ENCODE measurements around the gene PDE6A.

The PDE6A gene

GRCh38 chr5:149982505-149982904, 37.9 kb upstream of the PDE6A start:
- Histone ChIP-seq H3K9me3 (ENCODE audit: insufficient read depth, low read length) (no peaks in the 10 kb centered on the region), H3K9ac (ENCODE audit: low read length) (no peak overlapping the region), H4K20me1 (ENCODE audit: insufficient read depth, low read length) (no peaks in the 10 kb centered on the region), H3K27ac (ENCODE audit: low read length) (no peak overlapping the region), H3K4me3 (ENCODE audit: low read length) (no peak overlapping the region), H3K36me3 (replicated peaks; ENCODE audit: low read depth, low read length) (no peaks in the 10 kb centered on the region), H3K4me1 (ENCODE audit: low read length) (no peaks in the 10 kb centered on the region), H3K4me2 (ENCODE audit: low read length) (no peak overlapping the region), H2AFZ (ENCODE audit: low read depth, low read length) (no peak overlapping the region), H3K79me2 (ENCODE audit: low read length) (no peaks in the 10 kb centered on the region), H3K27me3 (ENCODE audit: low read depth, low read length) (no peaks in the 10 kb centered on the region)
- TF ChIP-seq, protein P1, sequence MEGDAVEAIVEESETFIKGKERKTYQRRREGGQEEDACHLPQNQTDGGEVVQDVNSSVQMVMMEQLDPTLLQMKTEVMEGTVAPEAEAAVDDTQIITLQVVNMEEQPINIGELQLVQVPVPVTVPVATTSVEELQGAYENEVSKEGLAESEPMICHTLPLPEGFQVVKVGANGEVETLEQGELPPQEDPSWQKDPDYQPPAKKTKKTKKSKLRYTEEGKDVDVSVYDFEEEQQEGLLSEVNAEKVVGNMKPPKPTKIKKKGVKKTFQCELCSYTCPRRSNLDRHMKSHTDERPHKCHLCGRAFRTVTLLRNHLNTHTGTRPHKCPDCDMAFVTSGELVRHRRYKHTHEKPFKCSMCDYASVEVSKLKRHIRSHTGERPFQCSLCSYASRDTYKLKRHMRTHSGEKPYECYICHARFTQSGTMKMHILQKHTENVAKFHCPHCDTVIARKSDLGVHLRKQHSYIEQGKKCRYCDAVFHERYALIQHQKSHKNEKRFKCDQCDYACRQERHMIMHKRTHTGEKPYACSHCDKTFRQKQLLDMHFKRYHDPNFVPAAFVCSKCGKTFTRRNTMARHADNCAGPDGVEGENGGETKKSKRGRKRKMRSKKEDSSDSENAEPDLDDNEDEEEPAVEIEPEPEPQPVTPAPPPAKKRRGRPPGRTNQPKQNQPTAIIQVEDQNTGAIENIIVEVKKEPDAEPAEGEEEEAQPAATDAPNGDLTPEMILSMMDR (IDR thresholded peaks at IDR 0.05; ENCODE audit: low read depth, low read length): no peak
- TF ChIP-seq EZH2phosphoT487 (IDR thresholded peaks at IDR 0.05; ENCODE audit: low read depth): no peak

DNA sequence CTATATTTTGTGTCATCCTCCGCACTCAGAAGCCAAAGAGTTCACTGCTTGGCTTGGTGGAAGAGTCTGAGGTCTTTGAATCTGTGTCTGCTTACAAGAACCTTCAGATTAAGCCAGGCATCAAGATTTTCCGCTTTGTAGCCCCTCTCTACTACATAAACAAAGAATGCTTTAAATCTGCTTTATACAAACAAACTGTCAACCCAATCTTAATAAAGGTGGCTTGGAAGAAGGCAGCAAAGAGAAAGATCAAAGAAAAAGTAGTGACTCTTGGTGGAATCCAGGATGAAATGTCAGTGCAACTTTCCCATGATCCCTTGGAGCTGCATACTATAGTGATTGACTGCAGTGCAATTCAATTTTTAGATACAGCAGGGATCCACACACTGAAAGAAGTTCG, 36.6 kb upstream of the PDE6A start:
- H3K79me2 ChIP-seq (ENCODE audit: low read length): no peaks in the 10 kb centered on the region
- no peaks in the 10 kb centered on the region for H4K20me1 ChIP-seq (ENCODE audit: insufficient read depth, low read length)
- no peaks in the 10 kb centered on the region for H3K9me3 ChIP-seq (ENCODE audit: insufficient read depth, low read length)
- no peak overlapping the region for H3K4me2 ChIP-seq (ENCODE audit: low read length)
- no peaks in the 10 kb centered on the region for H3K4me1 ChIP-seq (ENCODE audit: low read length)
- no peaks in the 10 kb centered on the region for H3K27me3 ChIP-seq (ENCODE audit: low read depth, low read length)
- H3K4me3 ChIP-seq (ENCODE audit: low read length): no peak overlapping the region
- no peak overlapping the region for H3K27ac ChIP-seq (ENCODE audit: low read length)
- no peak overlapping the region for H2AFZ ChIP-seq (ENCODE audit: low read depth, low read length)
- no peaks in the 10 kb centered on the region for H3K36me3 ChIP-seq (replicated peaks; ENCODE audit: low read depth, low read length)
- H3K9ac ChIP-seq (ENCODE audit: low read length): no peak overlapping the region
- TF ChIP-seq, protein P1 (IDR thresholded peaks at IDR 0.05; ENCODE audit: low read depth, low read length): no peak
- no peak for TF ChIP-seq EZH2phosphoT487 (IDR thresholded peaks at IDR 0.05; ENCODE audit: low read depth)

GRCh38 chr5:149979896-149980295, 35.3 kb upstream of the PDE6A start:
- no peak overlapping the region for H3K27ac ChIP-seq (ENCODE audit: low read length)
- H3K36me3 ChIP-seq (replicated peaks; ENCODE audit: low read depth, low read length): no peaks in the 10 kb centered on the region
- TF ChIP-seq EZH2phosphoT487 (IDR thresholded peaks at IDR 0.05; ENCODE audit: low read depth): no peak
- TF ChIP-seq, protein P1 (IDR thresholded peaks at IDR 0.05; ENCODE audit: low read depth, low read length): no peak
- H3K27me3 ChIP-seq (ENCODE audit: low read depth, low read length): no peaks in the 10 kb centered on the region
- H3K4me1 ChIP-seq (ENCODE audit: low read length): no peaks in the 10 kb centered on the region
- no peak overlapping the region for H3K4me3 ChIP-seq (ENCODE audit: low read length)
- H4K20me1 ChIP-seq (ENCODE audit: insufficient read depth, low read length): no peaks in the 10 kb centered on the region
- H2AFZ ChIP-seq (ENCODE audit: low read depth, low read length): no peak overlapping the region
- H3K4me2 ChIP-seq (ENCODE audit: low read length): no peak overlapping the region
- H3K79me2 ChIP-seq (ENCODE audit: low read length): no peaks in the 10 kb centered on the region
- H3K9me3 ChIP-seq (ENCODE audit: insufficient read depth, low read length): no peaks in the 10 kb centered on the region
- no peak overlapping the region for H3K9ac ChIP-seq (ENCODE audit: low read length)

GRCh38 chr5:149975409-149975808, 30.8 kb upstream of the PDE6A start:
- H4K20me1 ChIP-seq (ENCODE audit: insufficient read depth, low read length): no peaks in the 10 kb centered on the region
- H3K27me3 ChIP-seq (ENCODE audit: low read depth, low read length): no peaks in the 10 kb centered on the region
- no peak overlapping the region for H2AFZ ChIP-seq (ENCODE audit: low read depth, low read length)
- H3K79me2 ChIP-seq (ENCODE audit: low read length): no peaks in the 10 kb centered on the region
- H3K9ac ChIP-seq (ENCODE audit: low read length): no peak overlapping the region
- H3K4me3 ChIP-seq (ENCODE audit: low read length): no peak overlapping the region
- TF ChIP-seq EZH2phosphoT487 (IDR thresholded peaks at IDR 0.05; ENCODE audit: low read depth): no peak
- TF ChIP-seq, protein P1 (IDR thresholded peaks at IDR 0.05; ENCODE audit: low read depth, low read length): no peak
- no peaks in the 10 kb centered on the region for H3K9me3 ChIP-seq (ENCODE audit: insufficient read depth, low read length)
- H3K36me3 ChIP-seq (replicated peaks; ENCODE audit: low read depth, low read length): no peaks in the 10 kb centered on the region
- H3K4me1 ChIP-seq (ENCODE audit: low read length): no peaks in the 10 kb centered on the region
- no peak overlapping the region for H3K4me2 ChIP-seq (ENCODE audit: low read length)
- H3K27ac ChIP-seq (ENCODE audit: low read length): no peak overlapping the region
